Body of pancreas (tissue), 4 donors: Measurements from ENCODE around the gene ANKRD13C. TPM values are rescaled to one million over a fixed set of nuclear protein-coding genes. Genes with fewer than 3 reads are reported as not detected.
"Not testable (repeated sequence)": the region's sequence is repeated elsewhere in the genome, so short reads cannot be mapped to it uniquely, and the experiment has no call there.

Experiments used
- ATAC-seq: fragments of 150-250 bp; one replicate; pipeline ENCODE4 v1.9.1; 2016
- DNase-seq, 4 donors: peaks; one replicate each; pipeline ENCODE4 v3.0.0-alpha.2; 2019
- H3K27ac ChIP-seq, 4 donors: fragments of 200-600 bp; sonication (generic); 1 replicate in 3 of 4; 2 replicates in 1 of 4; pipeline versions ENCODE4 v1.5.1 to v1.6.1; 2016 to 2019; ENCODE audit warnings: mild to moderate bottlenecking in 1 of 4, mixed read lengths in 1 of 4, moderate library complexity in 1 of 4
- H3K27me3 ChIP-seq, 2 donors: fragments of 200-600 bp; sonication (generic); one replicate each; pipeline ENCODE4 v1.6.0; 2016; ENCODE audit warnings: mild to moderate bottlenecking in 1 of 2
- H3K36me3 ChIP-seq, 2 donors: fragments of 200-600 bp; sonication (generic); replicated peaks in 1 of 2; 2 replicates each; pipeline ENCODE4 v1.5.1; 2016; ENCODE audit warnings: low read depth in 2 of 2; ENCODE audit not compliant: insufficient read depth in 1 of 2
- H3K4me1 ChIP-seq: fragments of 200-600 bp; sonication (generic); one replicate; pipeline ENCODE4 v1.6.0; 2016
- H3K4me3 ChIP-seq, 2 donors: fragments of 200-600 bp; sonication (generic); 1 replicate in 1 of 2; 2 replicates in 1 of 2; pipeline ENCODE4 v1.5.1; 2016 to 2019
- H3K9me3 ChIP-seq, 3 donors: fragments of 200-600 bp; sonication (generic); 1 replicate in 2 of 3; 2 replicates in 1 of 3; pipeline ENCODE4 v1.5.1; 2016
- CTCF ChIP-seq, 7 experiments: fragments of 450-650 bp in 4 of 7; fragments of 200-600 bp in 3 of 7; sonication (generic) in 3 of 7; IDR thresholded peaks; one replicate each; pipeline ENCODE4 v1.5.1; 2016 to 2019; ENCODE audit warnings: antibody characterized with exemption in 7 of 7
- POLR2A ChIP-seq, 3 donors: fragments of 450-650 bp; IDR thresholded peaks; one replicate each; pipeline ENCODE4 v1.6.1; 2016; ENCODE audit warnings: antibody characterized with exemption in 3 of 3, mild to moderate bottlenecking in 2 of 3
- WGBS, 2 donors: methylation state at CpG; one replicate each; pipeline ENCODE4 v1.1.5; 2017; 5-methylcytosine and 5-hydroxymethylcytosine counted together
- intact Hi-C: fragments of 100-400 bp; cut with DNase I; formaldehyde crosslinking; loops from one replicate; pipeline ENCODE4 v1.15.1; 2023
- total RNA-seq, 2 donors: library from RNA; depleted of rRNA; stranded (reverse); fragments of >200 nt; gene quantifications; one replicate each; pipeline ENCODE4 v1.1.0, GENCODE V29; 2016

The ANKRD13C gene
- total RNA-seq, 2 donors from 2014 or later = 13.7 to 21.8 TPM

GRCh38 chr1:70385477-70385876 is 31.0 kb upstream of the ANKRD13C start:
- 84 to 86% methylated on average over 6 of the region's 6 CpGs for WGBS, 2 donors
- Histone ChIP-seq H3K36me3 (no peaks in the 10 kb centered on the region), H3K9me3 (no peaks in the 10 kb centered on the region), H3K27me3 (no peaks in the 10 kb centered on the region), H3K4me1 (no peaks in the 10 kb centered on the region), H3K27ac (no peak overlapping the region), H3K4me3 (no peak overlapping the region)
- intact Hi-C loops = no loop called here
- DNase-seq (no peak), ATAC-seq (no peak)
- no peak for TF ChIP-seq CTCF (IDR thresholded peaks at IDR 0.05)
- no peak for TF ChIP-seq POLR2A (IDR thresholded peaks at IDR 0.05)

- DNase-seq (no peak), ATAC-seq (no peak)
- no peaks in the 10 kb centered on the region for H3K9me3 ChIP-seq
- H3K4me3 ChIP-seq = no peak overlapping the region
- H3K27me3 ChIP-seq = no peaks in the 10 kb centered on the region
- H3K4me1 ChIP-seq = no peaks in the 10 kb centered on the region
- WGBS, 2 donors = 88 to 91% methylated on average over 2 of the region's 2 CpGs
- intact Hi-C loops = no loop called here
- H3K36me3 ChIP-seq = no peaks in the 10 kb centered on the region
- no peak overlapping the region for H3K27ac ChIP-seq
- TF ChIP-seq POLR2A (IDR thresholded peaks at IDR 0.05) = no peak
- no peak for TF ChIP-seq CTCF (IDR thresholded peaks at IDR 0.05)
Measured at GRCh38 chr1:70384542-70384941, 30.0 kb upstream of the ANKRD13C start.

- no peak for ATAC-seq
- Histone ChIP-seq H3K27me3 (no peaks in the 10 kb centered on the region), H3K9me3 (no peaks in the 10 kb centered on the region), H3K36me3 (no peaks in the 10 kb centered on the region), H3K4me1 (no peaks in the 10 kb centered on the region), H3K4me3 (no peak overlapping the region), H3K27ac (no peak overlapping the region)
- WGBS, 2 donors = 87 to 93% methylated on average over 3 of the region's 3 CpGs
- TF ChIP-seq POLR2A (IDR thresholded peaks at IDR 0.05) = no peak
- no peak for TF ChIP-seq CTCF (IDR thresholded peaks at IDR 0.05)
- intact Hi-C loops = no loop called here
- no peak for DNase-seq
Measured at GRCh38 chr1:70383483-70383882, 29.0 kb upstream of the ANKRD13C start.

- H3K36me3 ChIP-seq = no peaks in the 10 kb centered on the region
- H3K4me1 ChIP-seq = no peaks in the 10 kb centered on the region
- DNase-seq (no peak), ATAC-seq (no peak)
- H3K9me3 ChIP-seq = no peaks in the 10 kb centered on the region
- H3K27ac ChIP-seq = no peak overlapping the region
- H3K4me3 ChIP-seq = no peak overlapping the region
- TF ChIP-seq POLR2A (IDR thresholded peaks at IDR 0.05) (no peak), CTCF (IDR thresholded peaks at IDR 0.05) (no peak)
- no peaks in the 10 kb centered on the region for H3K27me3 ChIP-seq
- intact Hi-C loops = no loop called here
Measured at GRCh38 chr1:70382682-70383081, 28.2 kb upstream of the ANKRD13C start.

- DNase-seq (no peak), ATAC-seq (no peak)
- Histone ChIP-seq H3K4me1 (no peaks in the 10 kb centered on the region), H3K27me3 (no peaks in the 10 kb centered on the region), H3K4me3 (no peak overlapping the region), H3K36me3 (no peaks in the 10 kb centered on the region), H3K9me3 (no peaks in the 10 kb centered on the region), H3K27ac (no peak overlapping the region)
- no peak for TF ChIP-seq POLR2A (IDR thresholded peaks at IDR 0.05)
- no peak for TF ChIP-seq CTCF (IDR thresholded peaks at IDR 0.05)
- intact Hi-C loops = no loop called here
- 80 to 81% methylated on average over 6 of the region's 6 CpGs for WGBS, 2 donors
Measured at GRCh38 chr1:70376196-70376595, 21.7 kb upstream of the ANKRD13C start.

- H3K27ac ChIP-seq, ATAC-seq, H3K9me3 ChIP-seq, H3K27me3 ChIP-seq, H3K4me3 ChIP-seq, DNase-seq, H3K4me1 ChIP-seq, H3K36me3 ChIP-seq, intact Hi-C loops: not testable (repeated sequence)
- WGBS, 2 donors = 74 to 76% methylated on average over 2 of the region's 2 CpGs
Measured at GRCh38 chr1:70373580-70373979, 19.1 kb upstream of the ANKRD13C start.
